GM21528 (cell line): ENCODE results near the gene MEIS3.

Source experiments
- ATAC-seq: cut with Tn5 transposase; IDR thresholded peaks from one replicate; pipeline ENCODE4 v1.9.1; 2021; ENCODE audit warnings: mild to moderate bottlenecking, moderate library complexity; ENCODE audit not compliant: unreplicated experiment, low FRiP score

Gene MEIS3

DNA sequence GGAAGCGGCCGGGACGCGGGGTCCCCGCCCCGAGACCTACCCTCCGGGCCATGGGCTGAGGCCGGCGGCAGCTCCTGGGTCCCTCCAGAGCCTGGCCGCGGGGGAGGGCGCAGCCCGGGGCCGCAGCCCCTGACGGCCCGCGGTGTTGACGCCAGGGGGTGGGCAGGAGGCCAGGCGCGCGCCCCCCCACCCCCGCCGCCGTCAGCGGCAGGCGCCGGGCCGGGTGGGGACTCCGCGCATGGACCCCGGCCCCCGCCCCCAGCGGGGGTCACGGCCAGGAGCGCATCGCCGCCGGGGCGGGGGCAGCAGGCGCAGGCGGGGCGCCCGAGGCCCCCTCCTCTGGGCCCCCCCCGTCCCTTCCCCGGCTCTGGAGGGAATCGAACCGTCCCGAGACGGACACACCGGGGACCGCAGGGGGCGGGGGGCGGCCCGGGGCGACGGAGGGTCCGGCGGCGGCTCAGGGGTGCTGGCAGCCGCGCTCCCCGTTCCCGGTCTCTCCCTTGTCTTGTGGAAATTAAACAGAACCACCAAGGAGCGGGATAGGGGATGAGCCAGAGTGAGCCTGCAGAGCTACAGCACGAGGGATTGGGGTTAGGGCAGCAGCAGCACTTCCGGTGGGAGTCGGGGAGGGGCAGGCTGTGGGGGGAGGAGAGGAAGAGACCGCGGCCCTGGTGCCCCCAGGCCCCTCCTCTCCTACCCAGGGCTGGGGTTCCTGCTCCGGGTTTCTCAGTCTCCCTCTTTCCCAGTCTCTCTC is at the start of gene MEIS3:
MEIS3 (minus strand) TSS at position 498 of the 754 bp plus-strand sequence; CDS start at position 52, 446 bp downstream.
- no peak for ATAC-seq

DNA sequence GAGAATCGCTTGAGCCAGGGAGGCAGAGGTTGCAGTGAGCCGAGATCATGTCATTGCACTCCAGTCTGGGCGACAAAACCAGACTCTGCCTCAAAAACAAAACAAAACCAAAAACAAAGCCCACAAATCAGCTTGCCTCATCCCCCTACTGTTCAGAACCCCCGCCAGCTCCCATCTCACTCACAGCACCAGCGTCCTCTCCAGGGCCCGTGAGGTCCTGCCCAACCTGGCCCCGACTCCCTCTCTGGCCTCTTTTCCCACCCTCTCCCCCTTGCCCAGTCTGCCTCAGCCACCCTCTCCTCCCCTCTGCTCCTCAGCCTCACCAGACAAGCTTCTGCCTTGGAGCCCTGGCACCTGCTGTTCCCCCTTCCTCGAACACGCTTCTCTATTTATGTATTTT is 48.6 kb upstream of the MEIS3 start:
- ATAC-seq = no peak

DNA sequence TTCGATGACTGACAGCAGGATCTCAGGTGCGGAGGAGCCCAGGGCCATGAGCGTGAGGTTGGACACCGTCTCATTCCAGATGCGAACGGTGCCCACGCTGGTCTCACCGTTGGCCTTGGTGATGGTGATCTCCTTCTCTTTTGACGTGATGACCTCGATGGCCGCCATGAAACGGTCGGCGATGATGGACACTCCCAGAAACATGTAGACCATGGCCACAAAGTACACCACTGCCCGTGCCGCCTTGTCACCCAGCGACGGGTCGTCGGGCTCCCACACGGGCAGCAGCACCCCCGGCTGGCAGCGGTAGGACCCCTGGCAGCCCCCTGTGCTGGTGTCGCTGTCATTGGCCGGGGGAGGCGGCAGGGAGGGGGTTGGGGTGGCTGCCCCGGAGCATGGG is 46.6 kb upstream of the MEIS3 start:
- ATAC-seq = no peak

DNA sequence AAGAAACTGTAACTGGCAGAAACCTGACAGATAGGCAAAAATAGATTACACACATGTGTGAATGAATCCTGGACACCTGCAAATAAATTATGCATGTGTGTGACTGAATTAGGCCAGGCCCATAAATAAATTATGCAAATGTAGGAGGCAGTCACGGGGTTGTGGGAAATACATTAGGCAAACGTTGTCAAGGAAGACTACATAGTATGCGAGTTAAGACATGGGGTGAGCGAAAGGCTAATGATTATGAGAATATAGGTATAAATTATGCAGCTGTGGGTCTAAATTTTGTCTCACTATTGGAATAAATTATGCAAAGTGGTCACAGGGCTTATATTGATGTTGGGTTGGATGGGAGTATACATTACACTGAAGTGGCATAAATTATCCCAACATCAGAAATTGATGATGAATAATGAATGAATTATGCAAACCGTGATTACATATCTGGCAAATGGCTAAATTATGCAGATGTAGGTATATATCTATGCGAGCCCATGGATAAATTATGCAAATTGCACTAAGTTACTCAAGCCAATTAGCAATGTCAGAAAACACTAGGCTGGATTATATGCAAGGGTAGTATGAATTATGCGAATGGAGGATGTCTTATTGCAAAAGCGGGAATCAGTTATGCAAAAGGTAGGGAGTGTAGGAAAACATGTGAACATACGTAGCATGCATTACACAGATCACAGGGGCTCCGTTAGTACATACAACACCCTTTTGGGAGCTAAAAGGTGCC is 45.5 kb upstream of the MEIS3 start:
- ATAC-seq = no peak

DNA sequence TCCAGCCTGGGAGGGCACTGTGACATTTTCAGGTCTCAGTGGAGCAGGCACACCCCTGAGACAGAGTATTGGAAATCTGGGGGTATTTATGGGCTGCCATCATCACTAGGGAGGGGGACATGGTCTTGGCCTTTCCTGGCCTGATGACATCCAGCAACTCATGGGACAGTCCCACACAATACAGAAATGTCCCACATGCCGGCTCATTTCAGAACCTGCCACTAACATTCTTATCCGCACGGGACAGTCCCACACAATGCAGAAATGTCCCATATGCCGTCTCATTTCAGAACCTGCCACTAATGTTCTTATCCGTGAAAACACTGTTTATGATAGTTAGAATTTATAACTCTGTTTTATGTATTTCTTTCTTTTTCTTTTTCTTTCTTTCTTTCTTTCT is 42.5 kb upstream of the MEIS3 start:
- no peak for ATAC-seq

DNA sequence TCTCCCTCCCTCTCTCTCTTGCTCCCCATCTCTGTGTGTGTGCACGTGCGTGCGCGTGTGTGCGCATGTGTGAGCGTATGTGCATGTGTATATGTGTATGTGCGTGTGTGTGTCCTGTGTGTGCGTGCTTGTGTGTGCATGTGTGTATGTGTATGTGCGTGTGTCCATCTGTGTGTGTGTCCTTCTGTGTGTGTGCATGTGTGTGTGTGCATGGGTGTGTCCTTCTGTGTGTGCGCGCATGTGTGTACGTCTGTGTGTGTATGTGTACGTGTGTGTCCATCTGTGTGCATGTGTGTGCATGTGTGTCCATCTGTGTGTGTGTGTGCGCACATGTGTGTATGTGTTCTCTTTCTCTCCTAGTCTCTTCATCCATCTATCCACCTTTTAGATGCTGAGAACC is 40.1 kb upstream of the MEIS3 start:
- ATAC-seq = no peak

DNA sequence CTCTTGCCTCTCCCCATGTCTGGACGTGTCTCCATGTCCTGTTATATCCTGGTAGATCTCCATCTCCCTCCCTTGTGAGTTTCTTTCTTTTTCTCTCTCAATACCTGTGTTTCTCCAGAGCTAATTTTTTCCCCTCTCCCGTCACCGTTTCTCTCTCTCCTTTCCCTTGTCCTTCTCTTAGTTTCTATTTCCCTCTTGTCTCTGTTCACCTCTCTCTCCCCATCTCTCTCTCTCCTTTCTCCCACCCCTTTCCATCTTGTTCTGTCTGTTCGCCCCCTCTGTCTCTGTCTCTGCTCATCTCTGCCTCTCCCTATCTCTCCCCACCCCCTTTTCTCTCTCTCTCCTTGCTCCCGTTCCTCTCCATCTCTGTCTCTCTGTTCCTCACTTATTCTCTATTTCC is 39.3 kb upstream of the MEIS3 start:
- no peak for ATAC-seq

DNA sequence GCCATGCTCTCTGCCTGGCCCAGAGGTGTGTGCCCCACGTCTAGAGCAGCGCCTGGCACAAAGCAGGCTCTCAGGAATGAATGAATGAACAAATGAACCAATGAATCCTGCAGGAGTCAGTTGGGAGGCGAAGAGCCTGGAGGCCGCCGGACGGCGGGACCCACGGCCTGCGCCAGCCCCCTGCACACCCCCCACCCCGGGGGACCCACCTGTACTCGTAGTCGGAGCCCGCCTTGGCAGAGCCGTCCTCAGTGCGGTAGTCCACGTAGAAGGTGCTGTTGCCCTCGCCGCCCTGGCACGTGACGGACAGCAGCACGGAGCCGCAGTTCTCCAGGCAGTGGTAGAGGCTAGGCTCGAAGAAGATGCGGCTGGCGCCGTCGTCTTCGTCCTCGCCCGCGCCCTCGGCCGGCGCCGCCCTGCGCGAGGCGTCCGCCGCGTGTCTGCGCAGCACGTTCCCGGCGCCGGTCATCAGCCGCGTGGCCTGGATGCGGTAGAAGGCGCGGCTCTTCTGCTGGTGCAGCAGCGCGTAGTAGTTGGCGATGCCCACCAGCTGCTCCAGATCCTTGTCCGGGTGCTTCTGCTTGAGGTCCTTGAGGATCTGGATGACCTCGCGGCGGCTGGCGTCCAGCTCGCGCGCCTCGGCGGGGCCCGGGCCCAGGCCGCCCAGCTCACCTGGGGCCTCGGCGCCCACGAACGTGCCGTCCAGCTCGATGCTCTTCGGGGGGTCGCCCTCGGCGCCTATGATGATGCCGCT is 37.6 kb upstream of the MEIS3 start:
- ATAC-seq = no peak

DNA sequence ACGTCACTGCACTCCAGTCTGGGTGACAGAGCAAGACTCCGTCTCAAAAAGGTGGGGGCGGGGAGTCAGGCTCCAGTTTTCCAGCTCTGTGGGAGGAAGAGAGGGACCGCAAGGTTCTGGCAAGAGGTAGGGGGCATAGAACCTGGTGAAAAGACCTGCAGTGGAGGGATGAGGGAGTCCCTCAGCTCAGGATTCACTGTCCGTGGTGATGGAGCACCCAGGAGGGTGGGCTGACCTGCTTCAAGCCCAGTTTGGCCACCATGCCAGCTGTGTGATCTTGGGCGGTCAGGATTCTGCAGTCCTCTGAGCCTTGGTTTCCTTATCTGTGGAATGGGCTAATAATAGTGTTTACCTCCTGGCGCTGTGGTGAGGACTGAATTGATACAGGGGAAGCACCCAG is 31.2 kb upstream of the MEIS3 start:
- ATAC-seq = no peak

DNA sequence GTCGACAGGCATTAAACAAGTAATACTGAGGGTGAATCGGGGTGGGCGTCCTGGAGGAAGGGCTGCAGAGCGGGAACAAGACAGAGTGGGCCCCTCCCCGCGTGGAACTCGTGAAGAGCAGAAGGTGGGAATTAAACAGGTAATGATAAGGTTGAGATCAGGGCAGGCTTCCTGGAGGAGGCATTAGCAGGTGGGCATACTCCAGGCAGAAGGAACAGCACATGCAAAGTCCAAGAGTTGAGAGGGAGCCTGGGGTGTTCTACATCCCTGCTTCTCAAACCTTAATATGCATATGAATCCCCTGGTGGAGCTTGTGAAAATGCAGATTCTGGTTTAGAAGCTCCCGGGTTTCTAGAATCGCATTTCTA is 29.0 kb upstream of the MEIS3 start:
- no peak for ATAC-seq

DNA sequence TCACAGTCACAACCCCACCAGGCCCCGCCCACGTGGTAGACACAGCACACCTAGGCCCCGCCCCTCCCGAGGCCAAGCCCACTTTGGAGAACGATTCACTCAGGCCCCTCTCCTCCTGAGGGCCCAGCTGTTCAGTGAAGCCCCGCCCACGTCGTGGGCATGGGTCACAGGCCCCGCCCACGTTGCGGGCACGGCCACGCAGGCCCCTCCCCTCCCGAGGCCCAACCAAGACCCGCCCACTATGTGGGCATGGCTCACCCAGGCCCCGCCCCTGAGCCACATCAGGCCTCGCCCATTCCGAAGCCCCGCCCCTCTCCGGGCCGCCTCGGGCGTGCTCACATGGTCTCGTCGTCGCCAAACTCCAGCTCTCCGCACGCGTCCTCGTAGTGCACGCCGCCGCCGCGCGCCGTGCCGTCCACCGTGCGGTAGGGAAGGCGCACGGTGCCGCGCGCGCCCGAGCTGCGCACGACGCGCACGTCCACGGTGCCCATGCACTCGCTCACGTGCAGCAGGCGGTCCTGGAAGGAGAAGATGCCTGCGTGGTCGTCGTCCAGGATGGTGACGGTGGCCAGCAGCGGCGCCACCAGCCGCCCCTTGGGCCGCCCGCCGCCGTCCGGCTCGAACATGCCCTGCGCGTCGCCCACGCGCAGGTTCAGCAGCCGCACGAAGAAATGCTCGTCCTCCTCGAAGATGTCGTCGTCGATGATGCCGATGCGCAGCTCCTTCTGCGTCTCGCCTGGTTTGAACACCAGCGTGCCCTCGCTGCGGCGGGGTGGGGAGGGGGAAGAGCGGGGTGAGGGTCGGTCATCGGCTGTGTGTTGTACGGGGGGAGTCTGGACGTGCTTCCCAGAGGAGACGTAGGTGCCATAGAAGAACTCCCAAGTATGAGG is 28.4 kb upstream of the MEIS3 start:
- no peak for ATAC-seq

DNA sequence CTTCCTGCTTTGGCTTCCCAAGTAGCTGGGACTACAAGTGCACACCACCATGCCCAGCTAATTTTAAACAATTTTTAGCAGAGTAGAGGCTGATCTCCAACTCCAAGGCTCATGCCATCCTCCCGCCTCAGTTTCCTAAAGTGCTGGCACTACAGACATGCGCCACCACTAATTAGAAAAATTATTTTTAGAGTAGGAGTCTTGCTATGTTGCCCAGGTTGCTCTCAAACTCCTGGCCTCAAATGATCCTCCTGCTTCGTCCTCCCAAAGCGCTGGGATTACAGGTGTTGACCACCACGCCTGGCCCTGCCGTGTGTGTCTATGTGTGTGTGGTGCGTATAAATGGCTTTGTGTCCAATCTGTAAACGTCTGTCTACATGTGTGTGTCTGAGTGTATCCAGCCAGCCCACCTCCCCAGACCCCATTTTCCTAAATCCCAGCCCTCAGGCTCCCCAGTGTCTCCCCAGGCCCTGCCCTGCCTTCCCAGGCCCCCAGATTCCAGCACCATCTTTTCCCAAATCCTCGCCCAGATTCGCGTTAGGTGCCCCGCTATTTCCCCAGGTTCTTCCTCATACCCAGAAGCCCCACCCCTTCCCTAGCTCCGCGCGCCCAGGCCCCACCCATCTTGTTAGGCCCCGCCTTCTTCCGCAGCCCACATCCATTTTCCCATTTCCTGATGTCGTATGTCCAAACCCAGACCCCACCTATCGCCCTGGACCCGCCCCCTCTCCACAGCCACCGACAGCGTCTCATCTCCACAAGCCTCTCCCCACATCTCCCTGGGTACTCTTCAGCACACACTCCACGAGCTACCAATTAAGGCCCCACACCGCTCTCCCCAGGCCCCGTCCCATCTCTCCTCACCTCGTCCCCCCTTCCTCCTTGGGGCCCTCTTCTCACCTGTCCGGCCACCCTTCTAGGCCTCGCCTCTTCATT is 27.5 kb upstream of the MEIS3 start:
- no peak for ATAC-seq

DNA sequence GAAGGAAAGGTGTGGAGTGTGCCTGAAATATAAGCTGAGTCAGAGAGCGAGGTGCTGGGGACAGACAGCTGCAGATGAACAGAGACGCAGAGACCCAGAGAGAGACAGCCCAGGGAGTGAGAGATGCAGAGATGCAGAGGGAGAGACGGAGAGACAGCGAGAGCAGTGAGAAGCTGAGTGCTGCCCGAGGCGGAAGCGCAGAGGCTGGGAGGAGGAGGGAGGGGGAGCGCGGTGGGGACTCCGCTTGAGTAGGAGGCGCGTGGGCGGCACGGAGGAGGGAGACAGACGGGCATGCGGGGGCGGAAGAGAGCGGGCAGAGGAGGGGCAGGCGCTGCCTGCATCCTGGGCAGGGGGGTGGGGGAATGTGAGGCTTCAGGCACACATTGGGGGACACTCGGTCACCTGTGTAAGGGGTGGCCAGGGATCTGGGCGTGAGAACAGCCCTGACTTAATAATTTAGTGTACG is 26.6 kb upstream of the MEIS3 start:
- no peak for ATAC-seq

DNA sequence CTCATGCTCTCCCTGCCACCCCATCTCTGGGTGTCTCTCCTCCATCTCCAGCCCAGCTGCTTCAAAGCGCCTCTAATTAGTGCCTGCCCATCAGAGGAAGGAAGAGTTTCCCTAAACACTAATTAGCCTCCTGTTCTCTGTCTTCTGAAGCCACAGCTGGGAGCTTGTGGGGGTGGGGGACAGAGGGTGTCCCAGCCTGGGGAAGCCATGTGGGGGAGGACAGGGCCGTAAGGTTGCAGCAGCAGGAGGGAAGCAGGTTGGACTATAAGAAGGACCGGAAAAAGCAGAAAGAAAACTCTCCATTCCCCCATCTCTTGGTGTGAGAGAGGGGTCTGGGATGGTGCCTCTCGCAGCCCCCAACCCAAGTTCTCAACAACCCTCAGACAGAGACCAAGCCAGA is 26.2 kb upstream of the MEIS3 start:
- ATAC-seq = no peak

DNA sequence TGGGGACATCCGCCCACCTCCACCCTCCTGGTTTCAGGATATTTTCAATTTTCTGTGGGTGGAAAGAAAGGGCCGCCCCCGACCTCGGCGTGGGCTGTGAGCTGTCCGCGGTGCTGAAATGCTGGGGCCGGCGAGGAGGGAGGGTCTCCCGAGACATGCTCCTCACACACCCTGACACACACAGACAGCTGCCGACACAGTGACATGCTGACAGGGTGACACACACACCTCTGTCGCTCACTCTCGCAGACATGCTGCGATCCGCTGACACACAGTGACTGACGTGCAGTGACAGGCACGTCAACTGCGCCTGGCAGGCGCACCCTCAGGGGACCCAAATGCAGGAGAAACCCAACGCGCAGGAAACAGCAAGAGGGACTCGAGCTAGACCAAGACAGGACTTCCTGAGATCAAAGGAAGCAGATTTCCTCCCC is 25.1 kb upstream of the MEIS3 start:
- ATAC-seq = no peak

DNA sequence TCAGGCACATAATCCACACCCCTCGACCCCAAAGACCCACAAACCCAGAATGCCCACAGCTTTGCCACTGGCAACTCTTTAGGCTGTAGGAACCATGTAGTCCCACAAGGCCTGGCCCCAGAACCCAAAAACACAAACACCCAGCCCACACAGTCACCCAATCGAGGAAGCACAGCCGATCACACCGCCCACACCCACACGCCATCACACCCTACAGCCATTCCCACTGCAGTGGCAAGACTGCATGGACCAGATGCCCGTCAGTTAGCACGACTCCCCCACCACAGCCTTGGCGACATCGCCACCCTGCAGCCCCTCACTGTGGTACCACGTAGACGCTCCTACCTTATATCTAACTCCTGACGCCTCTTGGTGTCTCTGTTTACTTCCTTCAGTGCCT is 24.0 kb upstream of the MEIS3 start:
- ATAC-seq = no peak

DNA sequence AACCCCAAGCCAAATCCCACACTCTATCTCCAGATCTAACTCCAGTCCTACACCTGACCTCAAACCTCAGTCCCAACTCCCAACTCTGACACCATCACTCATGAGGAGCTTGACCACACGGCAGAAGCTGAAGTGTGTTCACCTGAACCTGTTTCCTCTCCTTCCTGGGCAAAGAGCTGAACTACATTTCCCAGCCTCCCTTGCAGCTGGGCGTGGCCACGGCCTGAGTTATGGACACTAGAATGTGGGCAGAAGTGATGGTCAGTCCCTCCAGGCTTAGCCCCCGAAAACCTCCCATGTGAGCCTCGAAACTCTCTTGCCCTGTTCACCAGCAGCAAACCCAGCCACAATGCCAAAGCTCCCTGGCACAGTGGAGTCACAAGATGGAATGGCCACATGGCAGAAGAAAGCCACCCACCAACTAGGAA is 19.5 kb upstream of the MEIS3 start:
- ATAC-seq = no peak

DNA sequence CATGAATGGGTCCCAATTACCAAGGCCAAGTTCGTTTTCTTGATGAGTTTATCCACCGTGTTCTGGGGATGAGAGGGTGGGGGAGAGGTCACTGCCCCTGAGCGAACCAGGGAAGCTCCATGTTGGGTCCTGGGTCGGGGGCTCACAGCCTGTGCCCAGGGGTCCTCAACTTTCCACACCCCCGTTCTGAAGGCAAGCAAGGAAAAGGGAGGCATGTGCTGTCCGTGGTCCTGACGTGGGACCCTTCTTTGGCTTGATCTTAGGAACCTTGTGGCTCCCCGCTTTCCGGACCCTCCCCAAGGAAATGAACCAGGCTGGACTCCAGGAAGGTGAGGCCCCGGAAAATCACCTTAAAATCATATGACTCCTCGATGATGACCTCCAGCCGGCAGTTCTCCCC is 18.2 kb upstream of the MEIS3 start:
- ATAC-seq = no peak

DNA sequence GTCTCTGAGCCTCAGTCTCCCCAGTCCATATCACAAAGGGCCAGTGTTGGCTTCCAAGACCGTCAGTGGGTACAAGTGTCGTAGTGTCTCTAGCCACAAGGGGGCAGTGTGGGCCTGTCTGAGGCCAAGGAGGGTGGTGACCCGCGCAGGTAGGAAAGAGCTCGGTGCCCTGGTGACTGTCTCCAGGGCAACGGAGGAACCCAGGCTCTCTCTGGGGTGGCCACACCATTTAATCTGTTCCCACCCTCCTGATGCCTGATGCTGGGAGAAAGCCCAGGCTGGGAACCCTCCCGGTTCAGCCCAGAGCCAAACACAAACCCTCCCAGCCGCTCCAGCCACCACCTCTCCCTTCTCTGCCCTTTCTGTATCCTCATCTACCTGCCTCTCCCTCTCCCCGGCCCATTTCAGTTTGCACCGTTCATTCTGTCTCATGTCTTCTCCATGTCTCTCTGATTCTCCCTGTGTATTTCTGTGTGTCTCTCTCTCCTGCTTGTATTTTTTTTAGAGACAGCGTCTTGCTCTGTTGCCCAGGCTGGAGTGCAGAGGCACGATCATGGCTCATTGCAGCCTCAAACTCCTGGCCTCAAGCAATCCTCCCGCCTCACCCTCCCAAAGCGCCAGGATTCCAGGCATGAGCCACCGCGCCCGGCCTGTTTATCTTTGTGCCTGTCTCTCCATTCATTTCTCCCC is 17.5 kb upstream of the MEIS3 start:
- no peak for ATAC-seq
